IMR-90 (cell line): ENCODE data around the gene PITX2. TPM values are rescaled to one million over a fixed set of nuclear protein-coding genes. Genes with fewer than 3 reads are reported as not detected.

Source experiments
- ATAC-seq: fragments of 200-7000 bp; cut with Tn5 transposase; 2 replicates; pipeline ENCODE4 v1.9.1; 2020; ENCODE audit warnings: low read depth, mild to moderate bottlenecking, moderate library complexity
- BruUV-seq: library from RNA; stranded (reverse); fragments of 400-500 nt; replicated peaks from 2 replicates; lab custom pipeline; 2021; lab: Mats Ljungman, UMichigan
- CTCF ChIA-PET: fragments of 300-600 bp; formaldehyde crosslinking; extraction: SDS; loops from one replicate; lab custom pipeline; 2021; ENCODE audit warnings: antibody characterized with exemption; lab: Yijun Ruan, JAX
- POLR2A ChIA-PET: fragments of 300-600 bp; sonication (Branson Sonifier 250); formaldehyde crosslinking; loops from one replicate; lab custom pipeline; 2022; ENCODE audit warnings: antibody characterized with exemption; ENCODE audit not compliant: unreplicated experiment; lab: Charles Lee
- DNase-seq: peaks from one replicate; pipeline ENCODE4 v3.0.0; 2013
- H2AFZ ChIP-seq: replicated peaks from 2 replicates; pipeline ENCODE3; 2013; ENCODE audit warnings: low read length, mild to moderate bottlenecking; ENCODE audit not compliant: poor library complexity
- H2AK5ac ChIP-seq: 2 replicates; pipeline ENCODE4 v1.6.1; 2013; ENCODE audit warnings: low read depth, low read length, inconsistent platforms
- H2AK9ac ChIP-seq: replicated peaks from 2 replicates; pipeline ENCODE3; 2013; ENCODE audit warnings: mild to moderate bottlenecking, low read depth, low read length, moderate library complexity; ENCODE audit not compliant: poor library complexity
- H2BK120ac ChIP-seq: 2 replicates; pipeline ENCODE4 v1.6.1; 2013; ENCODE audit warnings: low read depth, low read length, inconsistent platforms
- H2BK15ac ChIP-seq: 3 replicates; pipeline ENCODE4 v1.6.1; 2013; ENCODE audit warnings: low read depth, low read length, inconsistent platforms
- H2BK20ac ChIP-seq: 2 replicates; pipeline ENCODE4 v1.6.1; 2013; ENCODE audit warnings: low read depth, mild to moderate bottlenecking, inconsistent platforms, low read length, moderate library complexity
- H2BK5ac ChIP-seq: 2 replicates; pipeline ENCODE4 v1.6.1; 2013; ENCODE audit warnings: mild to moderate bottlenecking, low read depth, low read length, inconsistent platforms; ENCODE audit not compliant: poor library complexity, severe bottlenecking
- H3K14ac ChIP-seq: replicated peaks from 2 replicates; pipeline ENCODE4 v1.6.1; 2013; ENCODE audit warnings: low read depth, low read length, inconsistent platforms
- H3K18ac ChIP-seq: 2 replicates; pipeline ENCODE4 v1.6.1; 2013; ENCODE audit warnings: low read depth, low read length, control low read depth
- H3K23ac ChIP-seq: 2 replicates; pipeline ENCODE4 v1.6.1; 2013; ENCODE audit warnings: low read depth, low read length, inconsistent platforms
- H3K27ac ChIP-seq: 2 replicates; pipeline ENCODE4 v1.5.1; 2013; ENCODE audit warnings: mild to moderate bottlenecking, control low read depth, low read length; ENCODE audit not compliant: insufficient read depth
- H3K27me3 ChIP-seq: 2 replicates; pipeline ENCODE4 v1.6.1; 2013; ENCODE audit warnings: low read length; ENCODE audit not compliant: control insufficient read depth, insufficient read depth
- H3K36me3 ChIP-seq: 2 replicates; pipeline ENCODE4 v1.6.1; 2013; ENCODE audit warnings: low read length, mixed read lengths; ENCODE audit not compliant: control insufficient read depth, insufficient read depth
- H3K4ac ChIP-seq: 2 replicates; pipeline ENCODE4 v1.6.1; 2013; ENCODE audit warnings: low read depth, low read length, inconsistent platforms
- H3K4me1 ChIP-seq: 2 replicates; pipeline ENCODE4 v1.6.1; 2013; ENCODE audit warnings: low read length, mixed read lengths; ENCODE audit not compliant: control insufficient read depth, insufficient read depth
- H3K4me2 ChIP-seq: 2 replicates; pipeline ENCODE4 v1.6.1; 2013; ENCODE audit warnings: low read depth, mild to moderate bottlenecking, control low read depth, low read length, moderate library complexity
- H3K4me3 ChIP-seq: 2 replicates; pipeline ENCODE4 v1.5.1; 2013; ENCODE audit warnings: low read depth, mild to moderate bottlenecking, control low read depth, low read length, moderate library complexity; ENCODE audit not compliant: insufficient read depth
- H3K56ac ChIP-seq: 2 replicates; pipeline ENCODE4 v1.6.1; 2013; ENCODE audit warnings: low read length, inconsistent platforms; ENCODE audit not compliant: insufficient read depth; ENCODE audit errors: extremely low read depth
- H3K79me1 ChIP-seq, 2 experiments: 2 replicates each; pipeline ENCODE4 v1.6.1; 2013; ENCODE audit warnings: low read length in 2 of 2, inconsistent platforms in 1 of 2, low read depth in 1 of 2
- H3K9ac ChIP-seq: 2 replicates; pipeline ENCODE4 v1.6.1; 2013; ENCODE audit warnings: low read depth, low read length, control low read depth
- H3K9me1 ChIP-seq: 2 replicates; pipeline ENCODE4 v1.6.1; 2013; ENCODE audit warnings: low read length, inconsistent platforms; ENCODE audit not compliant: insufficient read depth
- H3K9me3 ChIP-seq: 2 replicates; pipeline ENCODE4 v1.6.1; 2013; ENCODE audit warnings: low read length; ENCODE audit not compliant: control insufficient read depth, insufficient read depth
- H4K20me1 ChIP-seq: 2 replicates; pipeline ENCODE4 v1.6.1; 2013; ENCODE audit warnings: low read length, inconsistent platforms; ENCODE audit not compliant: insufficient read depth
- H4K5ac ChIP-seq: 2 replicates; pipeline ENCODE4 v1.6.1; 2013; ENCODE audit warnings: mild to moderate bottlenecking, low read depth, low read length, control low read depth
- H4K8ac ChIP-seq, 2 experiments: 2 replicates each; pipeline ENCODE4 v1.6.1; 2013; ENCODE audit warnings: low read depth in 2 of 2, low read length in 2 of 2, control low read depth in 1 of 2, inconsistent platforms in 1 of 2
- H4K91ac ChIP-seq: 2 replicates; pipeline ENCODE4 v1.6.1; 2013; ENCODE audit warnings: low read depth, low read length, inconsistent platforms; ENCODE audit not compliant: insufficient read depth
- CHD1 ChIP-seq: IDR thresholded peaks from 2 replicates; pipeline ENCODE4 v1.6.1; 2012; ENCODE audit warnings: low read depth, low read length, improper control_type of control experiment
- MXI1 ChIP-seq: IDR thresholded peaks from 2 replicates; pipeline ENCODE4 v1.6.1; 2012; ENCODE audit warnings: low read depth, mild to moderate bottlenecking, low read length, moderate library complexity, borderline replicate concordance
- RAD21 ChIP-seq: IDR thresholded peaks from 2 replicates; pipeline ENCODE4 v1.6.1; 2012; ENCODE audit warnings: low read length, improper control_type of control experiment
- WGBS, 2 experiments: methylation state at CpG; one replicate each; pipeline versions ENCODE4 v1.1.5 to v1.1.7; 2013; ENCODE audit warnings: missing lambda C conversion rate in 2 of 2; ENCODE audit not compliant: insufficient read length in 1 of 2; ENCODE audit errors: extremely low coverage in 2 of 2; 5-methylcytosine and 5-hydroxymethylcytosine counted together
- dilution Hi-C: fragments of 300-500 bp; cut with HindIII; formaldehyde crosslinking; loops from one replicate; pipeline ENCODE4 v1.14.3; 2018; ENCODE audit warnings: low sequenced_read_pairs; ENCODE audit not compliant: unreplicated experiment
- in situ Hi-C: fragments of 300-500 bp; cut with MboI; formaldehyde crosslinking; loops from 3 replicates; pipeline ENCODE4 v1.14.3; 2019; ENCODE audit warnings: low sequenced_read_pairs, inconsistent platforms, mixed read lengths
- intact Hi-C: fragments of 100-400 bp; cut with micrococcal nuclease; formaldehyde crosslinking; loops from 2 replicates; pipeline ENCODE4 v1.10.0; 2022
- polyA plus RNA-seq, 3 experiments: library from polyadenylated mRNA; depleted of rRNA; stranded (reverse); fragments of >200 nt; gene quantifications; 2 replicates each; pipeline ENCODE4 v1.2.3, GENCODE V29; 2012; ENCODE audit warnings: low replicate concordance in 1 of 3
- total RNA-seq: library from RNA; depleted of rRNA; stranded (reverse); fragments of >200 nt; gene quantifications from 2 replicates; pipeline ENCODE4 v1.2.3, GENCODE V29; 2012
- TF ChIP-seq, protein P1 (sequence below): conservative IDR thresholded peaks from 2 replicates; pipeline ENCODE4 v1.5.1; 2012; ENCODE audit warnings: mild to moderate bottlenecking, low read depth, low read length, improper control_type of control experiment
- TF ChIP-seq, protein P2 (sequence below): fragments of 150-350 bp; IDR thresholded peaks from 2 replicates; pipeline ENCODE4 v1.6.1; 2017; ENCODE audit warnings: mild to moderate bottlenecking, antibody characterized with exemption, low read length, low read depth

PITX2 gene
- total and polyA plus RNA-seq, 2 of the 4 experiments (the other 2 are of a cell fraction), result 3.0 to 6.3 TPM

DNA sequence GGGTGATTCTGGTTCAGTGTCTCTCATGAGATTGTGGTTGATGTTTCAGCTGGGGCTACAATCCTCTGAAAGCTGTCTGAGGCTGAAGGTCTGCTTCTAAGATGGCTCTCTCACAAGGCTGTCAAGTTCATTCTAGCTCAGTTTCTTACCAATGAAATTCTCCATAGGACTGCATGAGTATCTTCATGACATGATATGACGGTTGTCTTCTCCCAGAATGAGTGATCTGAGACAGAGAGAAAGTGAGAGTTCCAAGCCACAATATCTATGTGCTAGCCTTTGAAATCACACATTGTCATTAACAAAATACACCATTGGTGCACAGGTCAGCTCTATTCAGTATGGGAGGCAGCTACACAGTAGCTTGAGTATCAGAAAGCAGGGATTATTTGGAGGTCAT is 27.3 kb downstream of the PITX2 start:
- H3K18ac ChIP-seq, result no peak overlapping the region
- no peaks in the 10 kb centered on the region for H3K9me3 ChIP-seq
- H2BK120ac ChIP-seq, result no peak overlapping the region
- H3K27ac ChIP-seq, result no peak overlapping the region
- no peaks in the 10 kb centered on the region for H3K4me1 ChIP-seq
- no peak overlapping the region for H4K5ac ChIP-seq
- H2AK9ac ChIP-seq, result no peak overlapping the region
- no peak for TF ChIP-seq RAD21
- no peak for TF ChIP-seq MXI1
- TF ChIP-seq, protein P1, sequence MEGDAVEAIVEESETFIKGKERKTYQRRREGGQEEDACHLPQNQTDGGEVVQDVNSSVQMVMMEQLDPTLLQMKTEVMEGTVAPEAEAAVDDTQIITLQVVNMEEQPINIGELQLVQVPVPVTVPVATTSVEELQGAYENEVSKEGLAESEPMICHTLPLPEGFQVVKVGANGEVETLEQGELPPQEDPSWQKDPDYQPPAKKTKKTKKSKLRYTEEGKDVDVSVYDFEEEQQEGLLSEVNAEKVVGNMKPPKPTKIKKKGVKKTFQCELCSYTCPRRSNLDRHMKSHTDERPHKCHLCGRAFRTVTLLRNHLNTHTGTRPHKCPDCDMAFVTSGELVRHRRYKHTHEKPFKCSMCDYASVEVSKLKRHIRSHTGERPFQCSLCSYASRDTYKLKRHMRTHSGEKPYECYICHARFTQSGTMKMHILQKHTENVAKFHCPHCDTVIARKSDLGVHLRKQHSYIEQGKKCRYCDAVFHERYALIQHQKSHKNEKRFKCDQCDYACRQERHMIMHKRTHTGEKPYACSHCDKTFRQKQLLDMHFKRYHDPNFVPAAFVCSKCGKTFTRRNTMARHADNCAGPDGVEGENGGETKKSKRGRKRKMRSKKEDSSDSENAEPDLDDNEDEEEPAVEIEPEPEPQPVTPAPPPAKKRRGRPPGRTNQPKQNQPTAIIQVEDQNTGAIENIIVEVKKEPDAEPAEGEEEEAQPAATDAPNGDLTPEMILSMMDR, result no peak
- TF ChIP-seq, protein P2, sequence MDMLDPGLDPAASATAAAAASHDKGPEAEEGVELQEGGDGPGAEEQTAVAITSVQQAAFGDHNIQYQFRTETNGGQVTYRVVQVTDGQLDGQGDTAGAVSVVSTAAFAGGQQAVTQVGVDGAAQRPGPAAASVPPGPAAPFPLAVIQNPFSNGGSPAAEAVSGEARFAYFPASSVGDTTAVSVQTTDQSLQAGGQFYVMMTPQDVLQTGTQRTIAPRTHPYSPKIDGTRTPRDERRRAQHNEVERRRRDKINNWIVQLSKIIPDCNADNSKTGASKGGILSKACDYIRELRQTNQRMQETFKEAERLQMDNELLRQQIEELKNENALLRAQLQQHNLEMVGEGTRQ, result no peak
- TF ChIP-seq CHD1, result no peak
- H2BK5ac ChIP-seq, result no peak overlapping the region
- no peak overlapping the region for H3K56ac ChIP-seq
- no peak for ATAC-seq
- H3K14ac ChIP-seq, result no peak overlapping the region
- in situ Hi-C loops (no loop called here), intact Hi-C loops (no loop called here), dilution Hi-C loops (no loop called here)
- H3K9me1 ChIP-seq, result no peaks in the 10 kb centered on the region
- BruUV-seq, result no TSS peak
- no peaks in the 10 kb centered on the region for H3K79me1 ChIP-seq
- no CpG with 5 or more reads among the region's 1 CpG for WGBS, 2 experiments
- DNase-seq, result no peak
- no peak overlapping the region for H2AK5ac ChIP-seq
- no peaks in the 10 kb centered on the region for H3K27me3 ChIP-seq
- H4K91ac ChIP-seq, result no peak overlapping the region
- H4K8ac ChIP-seq, result no peak overlapping the region
- H2BK15ac ChIP-seq, result no peak overlapping the region
- ChIA-PET POLR2A (no interaction called here), CTCF (no interaction called here)
- no peak overlapping the region for H3K4me2 ChIP-seq
- no peak overlapping the region for H3K4me3 ChIP-seq
- H2BK20ac ChIP-seq, result no peak overlapping the region
- H3K36me3 ChIP-seq, result no peaks in the 10 kb centered on the region
- H4K20me1 ChIP-seq, result no peaks in the 10 kb centered on the region
- no peak overlapping the region for H3K4ac ChIP-seq
- no peak overlapping the region for H3K9ac ChIP-seq
- no peak overlapping the region for H2AFZ ChIP-seq
- H3K23ac ChIP-seq, result no peak overlapping the region
